OCI-LY1 (cell line): ENCODE data around the gene ANTXR1.

Source experiments
- CTCF ChIP-seq: fragments of 200-600 bp; sonication (generic), shearing (Covaris generic); IDR thresholded peaks from 2 replicates; pipeline ENCODE4 v1.5.1; 2017; ENCODE audit warnings: mild to moderate bottlenecking, antibody characterized with exemption, low read length, moderate library complexity, mixed read lengths
- EZH2 ChIP-seq: fragments of 200-600 bp; sonication (generic), shearing (Covaris generic); IDR thresholded peaks from 2 replicates; pipeline ENCODE4 v1.8.0; 2017; ENCODE audit warnings: borderline replicate concordance, mixed run types, mild to moderate bottlenecking, antibody characterized with exemption, low read length, moderate library complexity, mixed read lengths

GRCh38 chr2:69166465-69166811 is 153.5 kb downstream of the ANTXR1 start:
- TF ChIP-seq CTCF, result no peak
- TF ChIP-seq EZH2, result no peak
